Osteocyte (in vitro differentiated cells): ENCODE measurements around the gene HEXA. TPM values are rescaled to one million over a fixed set of nuclear protein-coding genes. Genes with fewer than 3 reads are reported as not detected.

Experiments
- DNase-seq: peaks from one replicate; pipeline ENCODE4 v3.0.0; 2021; ENCODE audit warnings: mixed read lengths; ENCODE audit not compliant: unreplicated experiment; ENCODE audit errors: extremely low spot score
- H3K27ac Mint-ChIP-seq: one replicate; pipeline ENCODE4 v1.8.0; 2021; ENCODE audit warnings: mild to moderate bottlenecking, mixed read lengths; ENCODE audit not compliant: unreplicated experiment
- H3K27me3 Mint-ChIP-seq: one replicate; pipeline ENCODE4 v1.8.0; 2021; ENCODE audit warnings: mixed read lengths; ENCODE audit not compliant: unreplicated experiment
- H3K36me3 Mint-ChIP-seq: one replicate; pipeline ENCODE4 v1.8.0; 2021; ENCODE audit warnings: mixed read lengths; ENCODE audit not compliant: unreplicated experiment
- H3K4me1 Mint-ChIP-seq: one replicate; pipeline ENCODE4 v1.8.0; 2021; ENCODE audit warnings: mixed read lengths; ENCODE audit not compliant: unreplicated experiment
- H3K4me3 Mint-ChIP-seq: one replicate; pipeline ENCODE4 v1.8.0; 2021; ENCODE audit warnings: mild to moderate bottlenecking, moderate library complexity, mixed read lengths; ENCODE audit not compliant: unreplicated experiment
- H3K9me3 Mint-ChIP-seq: one replicate; pipeline ENCODE4 v1.8.0; 2021; ENCODE audit warnings: mixed read lengths; ENCODE audit not compliant: unreplicated experiment
- CTCF ChIP-seq: fragments of 200-600 bp; sonication (generic); IDR thresholded peaks from 2 replicates; pipeline ENCODE4 v1.5.0; 2021; ENCODE audit warnings: antibody characterized with exemption, mild to moderate bottlenecking, moderate library complexity
- total RNA-seq: library from RNA; stranded (reverse); gene quantifications from 2 replicates; pipeline ENCODE4 v1.2.1, GENCODE V29; 2021

HEXA gene
- total RNA-seq, 1 donor from 2014 or later = 280 TPM

GRCh38 chr15:72354496-72354895, 21.3 kb downstream of the HEXA start:
- H3K27ac Mint-ChIP-seq = no peak overlapping the region
- no peak for DNase-seq
- H3K9me3 Mint-ChIP-seq = no peaks in the 10 kb centered on the region
- peaks cover 33% of the 10 kb centered on the region for H3K36me3 Mint-ChIP-seq
- no peaks in the 10 kb centered on the region for H3K27me3 Mint-ChIP-seq
- no peak for TF ChIP-seq CTCF
- H3K4me3 Mint-ChIP-seq = no peak overlapping the region
- peaks cover 7% of the 10 kb centered on the region for H3K4me1 Mint-ChIP-seq

- Mint-ChIP-seq H3K36me3 (peaks cover 43% of the 10 kb centered on the region), H3K27ac (no peak overlapping the region), H3K27me3 (no peaks in the 10 kb centered on the region), H3K4me1 (no peaks in the 10 kb centered on the region), H3K9me3 (no peaks in the 10 kb centered on the region), H3K4me3 (no peak overlapping the region)
- no peak for TF ChIP-seq CTCF
- DNase-seq = no peak
Observed at GRCh38 chr15:72353266-72353665, 22.5 kb downstream of the HEXA start.

- no peak overlapping the region for H3K4me3 Mint-ChIP-seq
- H3K27me3 Mint-ChIP-seq = no peaks in the 10 kb centered on the region
- no peak overlapping the region for H3K27ac Mint-ChIP-seq
- peaks cover 37% of the 10 kb centered on the region for H3K36me3 Mint-ChIP-seq
- no peaks in the 10 kb centered on the region for H3K4me1 Mint-ChIP-seq
- H3K9me3 Mint-ChIP-seq = no peaks in the 10 kb centered on the region
- no peak for DNase-seq
- TF ChIP-seq CTCF = no peak
Observed at GRCh38 chr15:72345806-72346205, 30.0 kb downstream of the HEXA start.

- Mint-ChIP-seq H3K36me3 (peaks cover 35% of the 10 kb centered on the region), H3K27ac (no peak overlapping the region), H3K27me3 (no peaks in the 10 kb centered on the region), H3K4me3 (no peak overlapping the region), H3K9me3 (no peaks in the 10 kb centered on the region), H3K4me1 (peaks cover 2% of the 10 kb centered on the region)
- TF ChIP-seq CTCF = no peak
- no peak for DNase-seq
Observed at GRCh38 chr15:72345280-72345679, 30.5 kb downstream of the HEXA start.

GRCh38 chr15:72344602-72345001, 31.2 kb downstream of the HEXA start:
- H3K36me3 Mint-ChIP-seq = peaks cover 35% of the 10 kb centered on the region
- no peak for TF ChIP-seq CTCF
- no peak overlapping the region for H3K4me3 Mint-ChIP-seq
- no peak overlapping the region for H3K27ac Mint-ChIP-seq
- H3K4me1 Mint-ChIP-seq = peaks cover 8% of the 10 kb centered on the region
- H3K27me3 Mint-ChIP-seq = no peaks in the 10 kb centered on the region
- DNase-seq = no peak
- H3K9me3 Mint-ChIP-seq = no peaks in the 10 kb centered on the region
